Measurements from ENCODE around the gene SLC51A.

SLC51A gene

DNA sequence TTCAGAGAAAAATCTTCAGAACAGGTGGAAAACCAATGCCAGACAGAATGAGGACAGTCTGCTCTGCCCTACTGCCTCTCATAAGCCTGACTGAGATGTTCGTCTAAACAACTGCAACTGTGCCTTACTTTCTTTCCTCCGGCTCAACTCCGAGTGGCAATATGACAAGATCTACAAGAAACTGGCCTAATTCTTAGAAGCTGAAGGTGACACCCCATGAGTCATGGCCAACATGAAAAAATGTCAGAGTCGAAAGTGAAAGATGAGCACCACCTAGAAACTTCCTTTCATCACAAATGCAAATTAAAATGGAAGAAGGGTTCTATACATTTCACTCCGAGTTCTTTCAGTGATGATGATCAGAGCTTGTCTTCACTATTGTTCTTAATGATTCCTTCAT lies 58.3 kb downstream of the SLC51A start:
- DNase-seq (ENCODE audit: low spot score) = peak; percentile 83
- in situ Hi-C loops (cut with MboI; ENCODE audit: low pct_unique_long_range_greater_than_20kb, low sequenced_read_pairs, unreplicated experiment) = loop anchor here (25.0 kb wide), 1 partner anchor 213 kb away; no protein-coding TSS in a partner anchor
- TF ChIP-seq, protein P1, sequence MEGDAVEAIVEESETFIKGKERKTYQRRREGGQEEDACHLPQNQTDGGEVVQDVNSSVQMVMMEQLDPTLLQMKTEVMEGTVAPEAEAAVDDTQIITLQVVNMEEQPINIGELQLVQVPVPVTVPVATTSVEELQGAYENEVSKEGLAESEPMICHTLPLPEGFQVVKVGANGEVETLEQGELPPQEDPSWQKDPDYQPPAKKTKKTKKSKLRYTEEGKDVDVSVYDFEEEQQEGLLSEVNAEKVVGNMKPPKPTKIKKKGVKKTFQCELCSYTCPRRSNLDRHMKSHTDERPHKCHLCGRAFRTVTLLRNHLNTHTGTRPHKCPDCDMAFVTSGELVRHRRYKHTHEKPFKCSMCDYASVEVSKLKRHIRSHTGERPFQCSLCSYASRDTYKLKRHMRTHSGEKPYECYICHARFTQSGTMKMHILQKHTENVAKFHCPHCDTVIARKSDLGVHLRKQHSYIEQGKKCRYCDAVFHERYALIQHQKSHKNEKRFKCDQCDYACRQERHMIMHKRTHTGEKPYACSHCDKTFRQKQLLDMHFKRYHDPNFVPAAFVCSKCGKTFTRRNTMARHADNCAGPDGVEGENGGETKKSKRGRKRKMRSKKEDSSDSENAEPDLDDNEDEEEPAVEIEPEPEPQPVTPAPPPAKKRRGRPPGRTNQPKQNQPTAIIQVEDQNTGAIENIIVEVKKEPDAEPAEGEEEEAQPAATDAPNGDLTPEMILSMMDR (IDR thresholded peaks at IDR 0.05; ENCODE audit: extremely low read depth, insufficient read depth, missing control alignments) = no peak

DNA sequence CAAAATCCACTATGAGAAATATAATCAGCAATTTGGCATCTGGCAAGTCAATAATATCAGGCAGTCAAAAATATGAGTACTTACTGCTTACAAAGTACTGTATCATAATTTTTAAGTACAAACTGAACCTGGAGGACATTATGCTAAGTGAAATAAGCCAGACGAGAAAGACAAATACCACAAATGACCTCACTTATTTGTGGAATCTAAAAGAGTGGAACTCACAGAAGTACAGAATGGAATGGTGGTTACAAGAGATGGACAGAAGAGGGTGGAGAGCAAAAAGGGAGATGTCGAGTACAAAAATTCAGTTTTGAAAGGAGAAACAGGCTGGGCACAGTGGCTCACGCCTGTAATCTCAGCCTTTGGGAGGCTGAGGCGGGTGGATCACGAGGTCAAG lies 58.8 kb downstream of the SLC51A start:
- DNase-seq (ENCODE audit: low spot score) = no peak
- TF ChIP-seq, protein P1 (IDR thresholded peaks at IDR 0.05; ENCODE audit: extremely low read depth, insufficient read depth, missing control alignments) = no peak
- in situ Hi-C loops (cut with MboI; ENCODE audit: low pct_unique_long_range_greater_than_20kb, low sequenced_read_pairs, unreplicated experiment) = no loop called here

DNA sequence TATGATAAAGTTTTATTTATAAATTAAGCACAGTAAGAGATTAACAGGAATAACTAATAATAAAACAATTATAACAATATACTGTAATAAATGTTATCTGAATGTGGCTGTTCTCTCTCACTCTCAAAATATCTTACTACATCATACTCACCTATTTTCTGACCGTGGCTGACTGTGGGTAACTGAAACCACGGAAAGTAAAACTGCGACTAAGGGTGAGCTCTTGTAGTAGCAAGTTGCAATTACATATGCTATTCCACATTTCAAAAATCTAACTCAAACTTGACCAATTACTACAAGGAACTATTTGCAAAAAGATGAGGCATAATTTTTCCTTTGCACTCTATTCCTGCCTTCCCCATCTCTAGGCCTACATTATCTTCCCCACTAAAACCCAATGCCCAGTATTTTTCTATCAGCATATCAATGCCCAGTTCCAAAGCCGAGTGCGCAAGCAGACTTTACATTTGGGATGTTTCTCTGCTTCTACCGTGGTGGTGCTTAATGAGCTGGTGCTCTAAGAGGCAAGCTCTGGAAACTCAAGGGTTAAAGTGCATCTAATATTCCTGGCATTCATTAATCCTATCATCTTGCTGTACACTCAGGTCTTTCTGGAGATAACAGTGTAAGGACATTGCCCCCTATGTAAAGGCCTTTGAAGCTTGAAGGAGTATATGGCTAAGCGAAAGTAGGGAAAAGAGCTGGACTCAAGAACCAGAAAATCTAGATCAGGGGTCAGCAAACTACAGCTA lies 64.5 kb downstream of the SLC51A start:
- TF ChIP-seq, protein P1 (IDR thresholded peaks at IDR 0.05; ENCODE audit: extremely low read depth, insufficient read depth, missing control alignments) = no peak
- peak; percentile 46 for DNase-seq (ENCODE audit: low spot score)
- in situ Hi-C loops (cut with MboI; ENCODE audit: low pct_unique_long_range_greater_than_20kb, low sequenced_read_pairs, unreplicated experiment) = no loop called here

DNA sequence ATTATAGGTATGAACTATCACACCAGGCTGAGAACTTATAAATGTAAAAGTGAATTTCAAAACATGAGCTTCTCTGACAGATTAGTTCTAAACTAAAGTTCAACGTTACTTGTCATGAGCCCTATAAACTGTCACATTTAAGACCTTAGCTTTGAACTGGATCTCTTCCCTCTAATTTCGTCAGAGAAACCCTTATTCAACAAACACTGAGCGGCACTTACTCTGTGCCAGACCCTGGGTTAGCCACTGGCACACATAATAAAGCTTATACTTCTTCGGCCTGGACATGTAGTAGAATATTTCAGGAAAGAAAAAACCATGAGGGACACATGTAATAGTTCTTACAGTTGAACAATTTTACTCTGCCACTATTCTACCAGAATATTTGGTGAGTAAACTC lies 65.6 kb downstream of the SLC51A start:
- in situ Hi-C loops (cut with MboI; ENCODE audit: low pct_unique_long_range_greater_than_20kb, low sequenced_read_pairs, unreplicated experiment) = no loop called here
- TF ChIP-seq, protein P1 (IDR thresholded peaks at IDR 0.05; ENCODE audit: extremely low read depth, insufficient read depth, missing control alignments) = no peak
- DNase-seq (ENCODE audit: low spot score) = no peak

Measured in GM13977 (cell line).